ENCODE data around the gene PTBP1. TPM values are rescaled to one million over a fixed set of nuclear protein-coding genes. Genes with fewer than 3 reads are reported as not detected.

The PTBP1 gene
- total and polyA plus RNA-seq, 2 of the 13 experiments (the other 11 are each of a cell fraction or from before 2014, with no cell fraction given): 195 to 288 TPM

- no peak for DNase-seq (ENCODE audit: low spot score)
- BruUV-seq (replicated peaks): no TSS peak
- Histone ChIP-seq H3K9ac (ENCODE audit: insufficient read depth, low read depth, low read length) (no peak overlapping the region), H3K79me2 (ENCODE audit: insufficient read depth, low read length) (no peaks in the 10 kb centered on the region), H3K4me1 (ENCODE audit: insufficient read depth, low read length) (peaks cover 29% of the 10 kb centered on the region), H3K36me3 (replicated peaks in 1 of 2; ENCODE audit: control insufficient read depth in 1 of 2, insufficient read depth in 2 of 2, low read length in 2 of 2) (no peaks in the 10 kb centered on the region), H3K27ac (ENCODE audit: extremely low read length, insufficient read depth, low read length) (no peak overlapping the region), H2AFZ (ENCODE audit: low read length) (no peak overlapping the region), H3K4me3 (replicated peaks in 1 of 3; ENCODE audit: insufficient read depth in 1 of 3, low read depth in 2 of 3, low read length in 3 of 3) (peak overlapping the region in 1 of 3 experiments; percentile 51; a peak in 1 of 6 replicates), H4K20me1 (ENCODE audit: insufficient read depth, low read length) (no peaks in the 10 kb centered on the region), H3K9me3 (ENCODE audit: low read length) (no peaks in the 10 kb centered on the region), H3K4me2 (ENCODE audit: low read depth, low read length) (peak overlapping the region; percentile 46; the same call in 1 of the 2 replicates), H3K27me3 (ENCODE audit: control insufficient read depth in 1 of 2, insufficient read depth in 2 of 2, low read length in 2 of 2) (peaks cover 19 to 69% of the 10 kb centered on the region in 2 experiments)
- in situ Hi-C loops (cut with HindIII; ENCODE audit: extremely low pct_ligation_motif_present, low pct_unique_long_range_greater_than_20kb) (no loop called here), intact Hi-C loops (cut with micrococcal nuclease; ENCODE audit: unreplicated experiment) (no loop called here)
- ChIA-PET POLR2A (interaction anchor here (1.9 kb wide), 1 partner anchor 47 kb away, joined by 4 read pairs; no protein-coding TSS in a partner anchor), CTCF (ENCODE audit: low intra/inter-chr PET ratio, low total read pairs) (no interaction called here)
- 3% methylated on average over 26 of the region's 37 CpGs for WGBS (ENCODE audit: low lambda C conversion rate)
- ATAC-seq: no peak
- no peak for FAIRE-seq
- TF ChIP-seq MAF1 (CRISPR knock-in tag; IDR thresholded peaks at IDR 0.05; ENCODE audit: borderline replicate concordance) (no peak), ATF5 (CRISPR knock-in tag; IDR thresholded peaks at IDR 0.05; ENCODE audit: low read depth) (no peak), ELK4 (CRISPR knock-in tag; IDR thresholded peaks at IDR 0.05; ENCODE audit: borderline replicate concordance) (no peak), RXRA (CRISPR knock-in tag; IDR thresholded peaks at IDR 0.05) (no peak), PREB (CRISPR knock-in tag; IDR thresholded peaks at IDR 0.05) (no peak), ETS1 (CRISPR knock-in tag; IDR thresholded peaks at IDR 0.05) (no peak), MNT (IDR thresholded peaks at IDR 0.05) (no peak), ZNF776 (CRISPR knock-in tag; IDR thresholded peaks at IDR 0.05) (no peak), ZNF598 (CRISPR knock-in tag; IDR thresholded peaks at IDR 0.05; ENCODE audit: borderline replicate concordance) (no peak), ZSCAN22 (CRISPR knock-in tag; IDR thresholded peaks at IDR 0.05) (no peak), THRA (CRISPR knock-in tag; IDR thresholded peaks at IDR 0.05; ENCODE audit: borderline replicate concordance) (no peak), ZBTB39 (CRISPR knock-in tag; IDR thresholded peaks at IDR 0.05) (no peak), YY1 (IDR thresholded peaks at IDR 0.05; ENCODE audit: insufficient read depth, insufficient replicate concordance, low read depth, low read length) (no peak)
Measured at GRCh38 chr19:845707-846521, 48.7 kb downstream of the PTBP1 start.
